IPS DF 6.9 (cell line): ENCODE data around the gene PTDSS2.

Experiments
- DNase-seq: peaks from one replicate; pipeline ENCODE4 v3.0.0-alpha.2; 2013; ENCODE audit warnings: low read depth, low spot score
- H3K27ac ChIP-seq: one replicate; pipeline ENCODE4 v1.5.1; 2013; ENCODE audit warnings: low read length, control low read depth
- H3K27me3 ChIP-seq: 2 replicates; pipeline ENCODE4 v1.6.1; 2013; ENCODE audit warnings: mild to moderate bottlenecking, low read length; ENCODE audit not compliant: control insufficient read depth, insufficient read depth
- H3K36me3 ChIP-seq: 2 replicates; pipeline ENCODE4 v1.6.1; 2013; ENCODE audit warnings: low read length; ENCODE audit not compliant: control insufficient read depth, insufficient read depth
- H3K4me1 ChIP-seq: 2 replicates; pipeline ENCODE4 v1.6.1; 2013; ENCODE audit warnings: low read length; ENCODE audit not compliant: control insufficient read depth, insufficient read depth
- H3K4me3 ChIP-seq: 2 replicates; pipeline ENCODE4 v1.5.1; 2013; ENCODE audit warnings: mild to moderate bottlenecking, low read length
- H3K9me3 ChIP-seq: 2 replicates; pipeline ENCODE4 v1.6.1; 2013; ENCODE audit warnings: low read length, inconsistent platforms; ENCODE audit not compliant: control insufficient read depth, insufficient read depth
- WGBS: extraction: QIAGEN DNeasy Blood & Tissue Kit; methylation state at CpG from one replicate; pipeline ENCODE4 v1.1.7; 2013; ENCODE audit warnings: mixed read lengths, missing lambda C conversion rate; ENCODE audit not compliant: insufficient read length, insufficient coverage; 5-methylcytosine and 5-hydroxymethylcytosine counted together

Gene PTDSS2

DNA sequence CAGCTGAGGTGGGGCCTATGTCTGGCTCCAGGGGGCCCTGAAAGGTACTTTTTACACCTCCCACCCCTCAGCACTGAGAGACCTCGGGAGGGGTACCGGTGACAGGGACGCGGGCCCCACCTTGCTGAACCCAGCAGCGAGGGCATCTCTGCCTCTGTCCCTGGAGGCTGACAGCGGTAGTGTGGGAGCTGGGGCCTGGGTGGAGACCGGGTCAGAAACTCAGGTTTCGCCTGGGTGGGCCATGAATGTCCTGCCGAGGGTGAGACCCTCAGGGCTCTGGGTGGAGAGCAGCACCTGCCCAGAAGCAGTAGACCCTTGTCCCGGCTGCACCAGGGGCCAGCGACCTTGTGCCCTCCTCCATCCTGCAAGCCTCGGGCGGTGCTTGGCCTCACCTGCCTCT lies 22.2 kb downstream of the PTDSS2 start:
- Histone ChIP-seq H3K4me1 (peaks cover 8% of the 10 kb centered on the region), H3K27ac (no peak overlapping the region), H3K4me3 (no peak overlapping the region), H3K9me3 (no peaks in the 10 kb centered on the region), H3K27me3 (no peaks in the 10 kb centered on the region), H3K36me3 (no peaks in the 10 kb centered on the region; the same call in 1 of the 2 replicates)
- WGBS = no CpG with 5 or more reads among the region's 13 CpGs
- DNase-seq = no peak

DNA sequence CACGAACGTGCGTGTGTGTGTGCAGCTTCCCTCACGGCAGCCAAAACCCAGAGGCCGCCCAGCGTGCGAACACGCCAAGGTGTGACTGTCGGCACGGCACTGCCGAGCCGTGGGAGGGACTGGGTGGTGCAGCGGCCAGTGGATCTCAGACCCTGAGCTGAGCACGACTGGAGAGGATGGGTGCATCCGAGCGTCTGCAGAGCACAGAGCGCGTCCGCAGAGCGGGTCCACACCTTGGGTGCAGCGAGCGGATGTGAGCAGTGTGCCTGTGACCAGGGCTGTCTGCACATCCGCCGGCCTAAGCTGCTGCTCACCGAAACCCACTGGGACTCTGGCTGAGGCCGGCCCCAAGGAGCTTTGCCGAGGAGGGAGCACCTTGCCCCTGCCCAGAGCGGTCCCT lies 22.7 kb downstream of the PTDSS2 start:
- Histone ChIP-seq H3K27me3 (no peaks in the 10 kb centered on the region), H3K36me3 (no peaks in the 10 kb centered on the region; the same call in 1 of the 2 replicates), H3K27ac (no peak overlapping the region), H3K4me3 (no peak overlapping the region), H3K9me3 (no peaks in the 10 kb centered on the region), H3K4me1 (peaks cover 8% of the 10 kb centered on the region)
- WGBS = no CpG with 5 or more reads among the region's 28 CpGs
- no peak for DNase-seq

DNA sequence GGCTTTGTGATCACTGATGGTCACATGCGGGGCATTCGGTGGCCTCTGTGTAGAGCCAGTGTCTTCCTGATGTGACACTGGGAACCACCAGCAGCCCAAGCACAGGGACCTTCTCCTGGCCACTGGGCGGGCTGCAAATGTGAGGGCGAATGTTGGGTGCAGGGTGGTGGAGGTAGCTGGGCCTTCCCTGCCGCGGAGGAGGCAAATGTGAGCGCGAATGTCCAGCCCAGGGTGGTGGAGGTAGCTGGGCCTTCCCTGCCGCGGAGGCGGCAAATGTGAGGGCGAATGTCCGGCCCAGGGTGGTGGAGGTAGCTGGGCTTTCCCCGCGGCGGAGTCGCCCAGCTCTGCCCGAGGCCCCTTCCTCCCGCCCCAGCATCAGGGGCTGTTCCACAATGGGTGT lies 23.3 kb downstream of the PTDSS2 start:
- H3K4me3 ChIP-seq = no peak overlapping the region
- H3K27me3 ChIP-seq = no peaks in the 10 kb centered on the region
- WGBS = no CpG with 5 or more reads among the region's 19 CpGs
- no peaks in the 10 kb centered on the region; the same call in 1 of the 2 replicates for H3K36me3 ChIP-seq
- H3K4me1 ChIP-seq = peaks cover 5% of the 10 kb centered on the region
- DNase-seq = no peak
- H3K27ac ChIP-seq = no peak overlapping the region
- no peaks in the 10 kb centered on the region for H3K9me3 ChIP-seq

DNA sequence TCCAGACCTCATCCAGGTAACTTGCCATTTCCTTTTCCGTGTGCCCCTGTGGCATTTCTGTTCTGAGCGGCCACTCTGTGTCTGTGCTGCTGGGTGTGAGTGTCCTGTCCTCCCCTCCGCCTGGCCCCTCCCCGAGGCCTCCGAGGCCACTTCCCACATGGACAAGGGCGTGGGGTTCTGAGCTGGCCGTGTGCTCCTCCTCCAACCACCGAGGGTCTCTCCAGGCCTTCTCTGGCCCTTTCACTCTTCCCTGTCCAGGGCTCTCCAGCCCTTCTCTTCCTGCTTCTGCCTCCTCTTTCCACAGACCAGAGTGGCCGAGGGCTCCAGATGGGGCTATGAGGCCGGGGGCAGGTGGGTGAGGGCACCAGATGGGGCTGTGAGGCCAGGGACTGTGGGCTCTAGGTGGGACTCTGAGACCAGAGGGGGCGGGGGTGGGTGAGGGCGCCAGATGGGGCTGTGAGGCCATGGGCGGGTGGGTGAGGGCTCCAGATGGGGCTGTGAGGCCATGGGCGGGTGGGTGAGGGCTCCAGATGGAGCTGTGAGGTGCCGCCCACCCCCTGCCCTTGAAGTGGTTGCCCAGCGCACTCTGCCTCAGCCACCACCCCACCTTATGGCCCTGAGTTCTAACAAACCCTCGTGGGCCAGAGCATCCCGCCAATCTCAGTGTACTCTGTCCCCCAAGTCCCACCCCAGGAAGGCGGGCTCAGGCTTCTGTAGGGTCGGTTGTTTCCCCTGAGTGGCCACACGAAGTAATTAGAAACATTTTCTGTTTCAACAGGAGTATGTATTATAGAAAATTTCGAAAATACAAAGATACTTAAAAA lies 24.1 kb downstream of the PTDSS2 start:
- Histone ChIP-seq H3K27me3 (no peaks in the 10 kb centered on the region), H3K27ac (no peak overlapping the region), H3K4me3 (no peak overlapping the region), H3K36me3 (no peaks in the 10 kb centered on the region; the same call in 1 of the 2 replicates), H3K4me1 (peaks cover 4% of the 10 kb centered on the region; the same call in 1 of the 2 replicates), H3K9me3 (no peaks in the 10 kb centered on the region)
- WGBS = no CpG with 5 or more reads among the region's 22 CpGs
- DNase-seq = no peak

DNA sequence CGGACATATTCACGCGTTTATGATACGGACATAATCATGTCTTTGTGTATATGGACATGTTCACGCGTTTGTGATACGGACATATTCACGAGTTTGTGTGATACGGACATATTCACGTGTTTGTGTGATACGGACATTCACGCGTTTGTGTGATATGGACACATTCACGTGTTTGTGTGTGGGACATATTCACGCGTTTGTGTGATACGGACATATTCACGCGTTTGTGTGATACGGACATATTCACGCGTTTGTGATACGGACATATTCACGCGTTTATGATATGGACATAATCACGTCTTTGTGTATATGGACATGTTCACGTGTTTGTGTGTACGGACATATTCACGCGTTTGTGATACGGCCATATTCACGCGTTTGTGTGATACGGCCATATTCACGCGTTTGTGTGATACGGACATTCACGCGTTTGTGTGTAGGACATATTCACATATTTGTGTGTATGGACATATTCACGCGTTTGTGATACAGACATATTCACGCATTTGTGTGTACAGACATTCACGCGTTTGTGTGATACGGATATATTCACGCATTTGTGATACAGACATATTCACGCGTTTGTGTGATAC lies 24.9 kb downstream of the PTDSS2 start:
- no peaks in the 10 kb centered on the region; the same call in 1 of the 2 replicates for H3K36me3 ChIP-seq
- peaks cover 3% of the 10 kb centered on the region; the same call in 1 of the 2 replicates for H3K4me1 ChIP-seq
- no peaks in the 10 kb centered on the region for H3K9me3 ChIP-seq
- H3K4me3 ChIP-seq = no peak overlapping the region
- WGBS = no CpG with 5 or more reads among the region's 48 CpGs
- no peaks in the 10 kb centered on the region for H3K27me3 ChIP-seq
- DNase-seq = no peak
- H3K27ac ChIP-seq = no peak overlapping the region

DNA sequence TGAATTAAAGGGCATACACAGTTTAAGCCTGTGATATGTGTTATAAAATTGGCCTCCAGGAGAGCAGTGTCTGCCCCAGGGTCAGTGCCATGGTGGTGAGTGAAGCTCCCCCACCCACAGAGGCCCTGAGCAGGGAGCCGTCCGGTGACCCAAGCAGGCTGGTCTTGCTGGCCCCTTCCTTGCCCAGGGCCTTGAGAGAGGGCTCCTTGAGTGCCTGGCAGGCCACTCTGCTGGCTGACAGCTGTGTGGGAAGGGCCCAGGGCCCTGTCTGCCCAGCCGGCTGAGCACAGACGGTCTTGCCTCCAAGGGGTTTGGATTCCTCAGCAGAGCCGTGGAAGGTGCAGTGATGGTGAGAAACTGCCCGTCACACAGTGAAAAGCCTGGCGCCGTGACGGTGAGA lies 25.9 kb downstream of the PTDSS2 start:
- Histone ChIP-seq H3K36me3 (no peaks in the 10 kb centered on the region; the same call in 1 of the 2 replicates), H3K4me1 (0 out of 2 replicates have a peak, but pooled peaks cover 1% of the 10 kb centered on the region), H3K27ac (no peak overlapping the region), H3K4me3 (no peak overlapping the region), H3K27me3 (no peaks in the 10 kb centered on the region), H3K9me3 (no peaks in the 10 kb centered on the region)
- WGBS = no CpG with 5 or more reads among the region's 9 CpGs
- no peak for DNase-seq

DNA sequence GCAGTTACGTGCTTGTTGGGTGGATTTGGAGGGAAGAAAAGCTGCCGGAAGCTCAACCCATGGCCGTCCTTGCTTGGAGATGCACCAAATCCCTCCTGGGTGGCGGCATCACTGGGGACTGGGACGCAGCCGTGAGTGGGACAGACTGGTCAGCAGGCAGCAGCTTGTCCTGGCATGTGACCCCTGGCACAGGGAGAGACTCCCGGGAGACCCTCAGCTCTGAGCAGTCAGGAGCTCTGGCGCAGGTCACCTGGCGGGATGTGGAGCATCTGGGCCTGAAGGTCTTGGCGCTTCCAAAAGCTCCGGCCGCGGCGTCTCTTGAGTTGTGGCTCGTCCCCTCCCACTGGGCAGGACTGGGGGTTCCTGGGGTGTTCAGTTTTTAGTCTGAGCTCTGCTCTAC lies 26.3 kb downstream of the PTDSS2 start:
- no peaks in the 10 kb centered on the region; the same call in 1 of the 2 replicates for H3K36me3 ChIP-seq
- no peak overlapping the region for H3K27ac ChIP-seq
- H3K4me3 ChIP-seq = no peak overlapping the region
- H3K27me3 ChIP-seq = no peaks in the 10 kb centered on the region
- no peak for DNase-seq
- H3K9me3 ChIP-seq = no peaks in the 10 kb centered on the region
- no CpG with 5 or more reads among the region's 15 CpGs for WGBS
- 0 out of 2 replicates have a peak, but pooled peaks cover 1% of the 10 kb centered on the region for H3K4me1 ChIP-seq

DNA sequence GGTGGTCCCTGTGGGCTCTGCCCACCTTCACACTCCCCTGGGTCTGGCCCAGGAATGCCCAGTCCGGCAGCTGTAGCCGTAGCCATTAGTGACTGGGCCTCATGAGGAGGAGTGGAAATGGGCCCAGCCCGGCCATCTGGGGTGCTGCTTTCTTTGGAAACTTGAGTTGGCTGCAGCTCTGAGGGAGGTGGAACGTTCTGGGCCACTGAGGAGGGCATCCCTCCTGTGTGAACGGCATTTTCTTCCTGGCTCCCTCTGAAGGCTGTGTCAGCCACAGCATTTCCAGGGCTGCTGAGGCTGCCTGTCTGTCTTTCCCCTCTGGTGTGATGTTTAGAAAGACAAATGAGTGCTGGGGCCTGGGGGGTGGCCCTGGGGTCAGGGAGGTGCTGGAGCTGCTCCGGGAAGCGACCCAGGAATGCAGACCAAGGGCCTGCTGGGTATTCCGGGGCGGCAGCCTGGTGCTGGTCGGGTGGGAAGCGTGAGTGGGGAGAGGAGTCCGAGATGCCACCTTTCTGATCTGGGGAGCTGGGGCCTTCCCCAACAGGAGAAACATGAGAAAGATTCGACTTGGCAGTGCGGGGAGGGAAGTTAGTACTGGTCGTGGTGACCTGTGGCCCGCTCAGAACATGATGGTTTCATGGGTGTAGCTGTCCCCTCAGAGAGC lies 27.1 kb downstream of the PTDSS2 start:
- no peak for DNase-seq
- Histone ChIP-seq H3K27ac (no peak overlapping the region), H3K4me1 (0 out of 2 replicates have a peak, but pooled peaks cover 1% of the 10 kb centered on the region), H3K27me3 (no peaks in the 10 kb centered on the region), H3K4me3 (no peak overlapping the region), H3K36me3 (no peaks in the 10 kb centered on the region; the same call in 1 of the 2 replicates), H3K9me3 (no peaks in the 10 kb centered on the region)
- no CpG with 5 or more reads among the region's 16 CpGs for WGBS

DNA sequence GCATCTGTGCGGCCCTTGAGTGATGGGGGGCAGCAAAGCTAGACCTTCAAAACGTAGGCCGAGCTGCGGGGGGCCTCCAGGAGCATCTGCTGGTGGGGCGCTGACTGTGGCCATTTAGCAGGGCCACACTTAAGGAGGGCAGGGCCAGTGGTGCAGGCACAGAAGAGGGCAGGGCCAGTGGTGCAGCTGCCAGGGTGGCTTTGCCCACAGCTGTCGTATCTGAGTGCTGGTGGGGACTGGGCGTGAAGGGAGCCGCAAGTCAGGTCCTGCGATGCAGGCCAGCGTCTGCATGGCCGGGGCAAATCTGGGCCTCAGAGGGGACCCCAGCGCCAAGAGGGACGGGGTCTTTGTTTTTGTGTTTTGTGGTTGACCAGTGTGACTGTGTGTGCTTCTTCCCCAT lies 29.2 kb downstream of the PTDSS2 start:
- no peak for DNase-seq
- Histone ChIP-seq H3K36me3 (no peaks in the 10 kb centered on the region; the same call in 1 of the 2 replicates), H3K4me3 (no peak overlapping the region), H3K27ac (no peak overlapping the region), H3K9me3 (no peaks in the 10 kb centered on the region), H3K27me3 (no peaks in the 10 kb centered on the region), H3K4me1 (0 out of 2 replicates have a peak, but pooled peaks cover 1% of the 10 kb centered on the region)
- WGBS = no CpG with 5 or more reads among the region's 13 CpGs

DNA sequence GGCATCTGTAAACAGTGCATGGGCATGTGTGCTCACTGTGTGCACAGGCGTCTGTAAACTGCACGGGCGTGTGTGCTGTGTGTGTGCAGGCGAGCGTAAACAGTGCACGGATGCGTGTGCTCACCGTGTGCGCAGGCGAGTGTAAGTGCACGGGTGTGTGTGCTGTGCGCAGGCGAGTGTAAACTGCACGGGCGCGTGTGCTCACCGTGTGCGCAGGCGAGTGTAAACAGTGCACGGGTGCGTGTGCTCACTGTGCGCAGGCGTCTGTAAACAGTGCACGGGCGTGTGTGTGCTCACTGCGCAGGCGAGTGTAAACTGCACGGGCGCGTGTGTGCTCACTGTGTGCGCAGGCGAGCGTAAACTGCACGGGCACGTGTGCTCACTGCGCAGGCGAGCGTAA lies 34.5 kb downstream of the PTDSS2 start:
- Histone ChIP-seq H3K27ac (no peak overlapping the region), H3K9me3 (no peaks in the 10 kb centered on the region), H3K27me3 (no peaks in the 10 kb centered on the region), H3K4me3 (no peak overlapping the region), H3K4me1 (no peaks in the 10 kb centered on the region; the same call in 1 of the 2 replicates), H3K36me3 (peaks cover 9% of the 10 kb centered on the region; the same call in 1 of the 2 replicates)
- no peak for DNase-seq
- WGBS = no CpG with 5 or more reads among the region's 38 CpGs
